HepG2 (cell line): ENCODE data around the gene MB21D2. TPM values are rescaled to one million over a fixed set of nuclear protein-coding genes. Genes with fewer than 3 reads are reported as not detected.
"Not testable (repeated sequence)": the region's sequence is repeated elsewhere in the genome, so short reads cannot be mapped to it uniquely, and the experiment has no call there.

Experiments
- ATAC-seq: fragments of 200-7000 bp; cut with Tn5 transposase; 3 replicates; pipeline ENCODE4 v1.9.1; 2020; ENCODE audit warnings: mild to moderate bottlenecking, moderate library complexity
- BruUV-seq: library from RNA; stranded (reverse); fragments of 400-500 nt; replicated peaks from 2 replicates; lab custom pipeline; 2021; lab: Mats Ljungman, UMichigan
- CTCF ChIA-PET: fragments of 300-600 bp; formaldehyde crosslinking; extraction: SDS; loops from one replicate; lab custom pipeline; 2021; ENCODE audit warnings: low total read pairs, inconsistent platforms, low intra/inter-chr PET ratio; lab: Yijun Ruan, JAX
- POLR2A ChIA-PET: fragments of 350-600 bp; sonication (Branson Sonifier 250); formaldehyde crosslinking; loops from one replicate; lab custom pipeline; 2020; ENCODE audit warnings: antibody characterized with exemption, inconsistent platforms; lab: Yijun Ruan, JAX
- DNase-seq: peaks from one replicate; pipeline ENCODE4 v3.0.0-alpha.2; 2015; ENCODE audit warnings: low spot score
- FAIRE-seq: peaks from 3 replicates; lab custom pipeline; 2011; peaks lifted over from hg19 to GRCh38; lab: Jason Lieb, UNC
- H2AFZ ChIP-seq: one replicate; pipeline ENCODE4 v1.6.1; 2011; ENCODE audit warnings: low read length, inconsistent platforms
- H3K27ac ChIP-seq: fragments of 300-600 bp; 3 replicates; pipeline ENCODE4 v1.8.0; 2011; ENCODE audit warnings: mixed run types, mild to moderate bottlenecking, mixed read lengths, low read length, inconsistent platforms; ENCODE audit not compliant: insufficient read depth; ENCODE audit errors: extremely low read length
- H3K27me3 ChIP-seq, 2 experiments: fragments of 200-600 bp in 1 of 2; 2 replicates in 1 of 2; 3 replicates in 1 of 2; pipeline versions ENCODE4 v1.6.0 to v1.8.0; 2011; ENCODE audit warnings: low read length in 2 of 2, mild to moderate bottlenecking in 2 of 2, moderate library complexity in 2 of 2, inconsistent platforms in 1 of 2; ENCODE audit not compliant: insufficient read depth in 2 of 2, control insufficient read depth in 1 of 2
- H3K36me3 ChIP-seq, 2 experiments: fragments of 200-600 bp in 1 of 2; replicated peaks in 1 of 2; 2 replicates in 1 of 2; 3 replicates in 1 of 2; pipeline versions ENCODE4 v1.5.1 to v1.8.0; 2011; ENCODE audit warnings: low read length in 2 of 2, inconsistent platforms in 1 of 2; ENCODE audit not compliant: insufficient read depth in 2 of 2, control insufficient read depth in 1 of 2
- H3K4me1 ChIP-seq: 2 replicates; pipeline ENCODE4 v1.5.1; 2012; ENCODE audit warnings: low read length, inconsistent platforms; ENCODE audit not compliant: insufficient read depth
- H3K4me2 ChIP-seq: 2 replicates; pipeline ENCODE4 v1.6.0; 2011; ENCODE audit warnings: low read depth, low read length, inconsistent platforms
- H3K4me3 ChIP-seq, 3 experiments: fragments of 200-600 bp in 1 of 3; sonication (generic), shearing (Covaris generic) in 1 of 3; replicated peaks in 1 of 3; 2 replicates each; pipeline ENCODE4 v1.5.1; 2011 to 2016; ENCODE audit warnings: low read length in 3 of 3, inconsistent platforms in 2 of 3, low read depth in 2 of 3, mild to moderate bottlenecking in 2 of 3, control low read depth in 1 of 3, mixed read lengths in 1 of 3; ENCODE audit not compliant: insufficient read depth in 1 of 3
- H3K79me2 ChIP-seq: one replicate; pipeline ENCODE4 v1.6.1; 2011; ENCODE audit warnings: low read length, inconsistent platforms; ENCODE audit not compliant: insufficient read depth
- H3K9ac ChIP-seq: 2 replicates; pipeline ENCODE4 v1.6.0; 2011; ENCODE audit warnings: mild to moderate bottlenecking, low read depth, low read length, inconsistent platforms; ENCODE audit not compliant: insufficient read depth
- H3K9me3 ChIP-seq: 2 replicates; pipeline ENCODE4 v1.5.1; 2012; ENCODE audit warnings: mild to moderate bottlenecking, low read length
- H4K20me1 ChIP-seq: 2 replicates; pipeline ENCODE4 v1.6.0; 2011; ENCODE audit warnings: inconsistent platforms, mild to moderate bottlenecking, low read length, moderate library complexity; ENCODE audit not compliant: insufficient read depth
- BCL6 ChIP-seq: IDR thresholded peaks from 2 replicates; pipeline ENCODE4 v1.6.1; 2016; ENCODE audit warnings: missing genetic modification reagents, missing compliant biosample characterization
- EEA1 ChIP-seq: sonication (generic); formaldehyde crosslinking; IDR thresholded peaks from 2 replicates; pipeline ENCODE4 v1.5.1; 2020; ENCODE audit warnings: mild to moderate bottlenecking, missing genetic modification reagents, borderline replicate concordance
- NFE2L2 ChIP-seq: fragments of 150-350 bp; IDR thresholded peaks from 2 replicates; pipeline ENCODE4 v1.6.1; 2014; ENCODE audit warnings: low read length
- RARA ChIP-seq: IDR thresholded peaks from 2 replicates; pipeline ENCODE4 v1.6.1; 2016; ENCODE audit warnings: missing genetic modification reagents, missing compliant biosample characterization
- TEAD2 ChIP-seq: sonication (generic); formaldehyde crosslinking; IDR thresholded peaks from 2 replicates; pipeline ENCODE4 v1.9.0; 2021; ENCODE audit warnings: missing genetic modification reagents
- ZMAT3 ChIP-seq: sonication (generic); formaldehyde crosslinking; conservative IDR thresholded peaks from 2 replicates; pipeline ENCODE4 v1.7.0; 2021; ENCODE audit warnings: missing genetic modification reagents
- ZNF256 ChIP-seq: sonication (generic); formaldehyde crosslinking; conservative IDR thresholded peaks from 2 replicates; pipeline ENCODE4 v1.4.0; 2020; ENCODE audit warnings: missing genetic modification reagents
- WGBS: methylation state at CpG from one replicate; pipeline ENCODE4 v1.1.6; 2017; ENCODE audit warnings: low lambda C conversion rate; 5-methylcytosine and 5-hydroxymethylcytosine counted together
- in situ Hi-C: cut with HindIII; loops from 2 replicates; pipeline ENCODE4 v1.10.0; 2017; ENCODE audit warnings: low pct_unique_long_range_greater_than_20kb; ENCODE audit not compliant: extremely low pct_ligation_motif_present
- intact Hi-C: fragments of 100-400 bp; cut with micrococcal nuclease; formaldehyde crosslinking; loops from one replicate; pipeline ENCODE4 v1.10.0; 2022; ENCODE audit not compliant: unreplicated experiment
- polyA plus RNA-seq, 8 experiments: library from polyadenylated mRNA; depleted of rRNA in 3 of 8; stranded (reverse) in 7 of 8; unstranded in 1 of 8; fragments of >200 nt; fragmentation: Illumina TruSeq in 4 of 8; extraction: Trizol in 4 of 8; gene quantifications; 2 replicates each; pipeline versions ENCODE4 v1.2.1 to v1.2.3, GENCODE V29; 2011 to 2016; ENCODE audit warnings: low read depth in 4 of 8, missing spikeins in 1 of 8, mixed read lengths in 1 of 8; ENCODE audit not compliant: insufficient read depth in 1 of 8
- total RNA-seq, 5 experiments: library from RNA; depleted of rRNA; stranded (reverse); fragments of >200 nt; fragmentation: Illumina TruSeq; extraction: Trizol; gene quantifications; 2 replicates each; pipeline ENCODE4 v1.2.3, GENCODE V29; 2016; ENCODE audit warnings: low read depth in 1 of 5
- TF ChIP-seq, protein P1 (sequence below): sonication (generic); formaldehyde crosslinking; IDR thresholded peaks from 2 replicates; pipeline ENCODE4 v1.5.0; 2020; ENCODE audit warnings: missing genetic modification reagents
- TF ChIP-seq, protein P2 (sequence below): sonication (generic); formaldehyde crosslinking; IDR thresholded peaks from 2 replicates; pipeline ENCODE4 v1.4.0; 2020; ENCODE audit warnings: missing genetic modification reagents

MB21D2 gene
- total and polyA plus RNA-seq, 2 of the 13 experiments (the other 11 are each of a cell fraction or from before 2014, with no cell fraction given), result 0.90 to 1.6 TPM

- TF ChIP-seq RARA (CRISPR knock-in tag) (peak; percentile 30; the same call in 1 of the 2 replicates), BCL6 (CRISPR knock-in tag) (peak; percentile 56; the same call in 1 of the 2 replicates), EEA1 (CRISPR knock-in tag) (no peak)
Measured at GRCh38 chr3:192850451-192850981, 67.1 kb downstream of the MB21D2 start (continued).

GRCh38 chr3:192849821-192850220 lies 67.8 kb downstream of the MB21D2 start:
- FAIRE-seq, H3K36me3 ChIP-seq, CTCF ChIA-PET, ATAC-seq, H3K9ac ChIP-seq, H3K4me3 ChIP-seq, DNase-seq, H3K9me3 ChIP-seq, in situ Hi-C loops, H3K79me2 ChIP-seq, H2AFZ ChIP-seq, H3K27me3 ChIP-seq, BruUV-seq, H3K27ac ChIP-seq, POLR2A ChIA-PET: not testable (repeated sequence)
- intact Hi-C loops, result loop anchor here (10.0 kb wide), 1 partner anchor 65 kb away; the partner anchor contains the start of gene MB21D2
- Histone ChIP-seq H3K4me2 (peak overlapping the region; percentile 60; the same call in 1 of the 2 replicates), H3K4me1 (peaks cover 28% of the 10 kb centered on the region), H4K20me1 (peaks cover 12% of the 10 kb centered on the region; the same call in 1 of the 2 replicates)
- 82% methylated on average over 9 of the region's 11 CpGs for WGBS

DNA sequence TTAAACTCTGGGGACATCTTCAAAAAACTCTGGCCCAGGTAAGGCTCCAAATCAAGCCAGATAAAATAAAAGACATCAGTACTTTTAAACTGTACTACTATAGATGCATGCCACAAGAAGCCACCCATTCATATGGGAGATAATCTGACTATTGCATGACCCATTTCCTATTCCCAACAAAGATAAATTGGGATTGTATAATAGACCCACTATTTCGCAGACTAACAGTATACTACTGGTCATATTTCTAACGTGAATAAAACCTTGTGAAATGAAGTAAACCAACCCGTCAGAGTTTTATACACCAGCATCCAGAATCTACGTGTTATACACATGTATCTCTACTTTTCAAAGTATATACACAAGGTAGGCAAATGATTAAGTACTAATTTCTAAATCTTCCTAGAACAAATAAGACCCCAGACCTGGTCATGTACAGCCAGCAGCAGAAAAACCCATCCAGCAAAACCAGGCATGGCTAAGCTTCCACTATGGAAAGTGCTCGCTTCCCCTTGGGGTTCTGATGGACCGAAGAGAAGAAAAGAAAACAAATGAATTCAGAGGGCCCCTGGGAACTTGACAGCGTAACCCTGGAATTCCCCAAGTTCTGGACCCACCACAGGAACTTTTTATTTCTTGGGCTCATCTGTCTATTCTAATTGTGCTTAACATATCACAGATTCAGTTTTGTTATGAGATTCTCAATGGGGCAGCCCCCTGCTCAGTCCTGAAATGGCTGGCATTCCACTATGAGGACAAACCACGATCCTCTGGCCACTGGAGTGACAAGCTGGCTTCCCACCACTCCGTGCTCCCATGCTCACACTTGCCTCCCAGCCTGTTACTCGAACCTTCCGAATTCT lies 69.1 kb downstream of the MB21D2 start:
- Histone ChIP-seq H3K9me3 (no peaks in the 10 kb centered on the region), H3K27ac (no peak overlapping the region), H2AFZ (no peak overlapping the region), H3K4me3 (no peak overlapping the region), H3K36me3 (no peaks in the 10 kb centered on the region), H3K27me3 (no peaks in the 10 kb centered on the region), H4K20me1 (peaks cover 12% of the 10 kb centered on the region; the same call in 1 of the 2 replicates), H3K4me1 (peaks cover 28% of the 10 kb centered on the region), H3K9ac (no peak overlapping the region), H3K4me2 (no peak overlapping the region), H3K79me2 (no peaks in the 10 kb centered on the region)
- no TSS peak for BruUV-seq
- no peak for ATAC-seq
- in situ Hi-C loops (no loop called here), intact Hi-C loops (no loop called here)
- TF ChIP-seq ZNF256 (CRISPR knock-in tag) (no peak), TEAD2 (CRISPR knock-in tag) (no peak), ZMAT3 (CRISPR knock-in tag) (no peak), NFE2L2 (no peak)
- TF ChIP-seq, protein P1, sequence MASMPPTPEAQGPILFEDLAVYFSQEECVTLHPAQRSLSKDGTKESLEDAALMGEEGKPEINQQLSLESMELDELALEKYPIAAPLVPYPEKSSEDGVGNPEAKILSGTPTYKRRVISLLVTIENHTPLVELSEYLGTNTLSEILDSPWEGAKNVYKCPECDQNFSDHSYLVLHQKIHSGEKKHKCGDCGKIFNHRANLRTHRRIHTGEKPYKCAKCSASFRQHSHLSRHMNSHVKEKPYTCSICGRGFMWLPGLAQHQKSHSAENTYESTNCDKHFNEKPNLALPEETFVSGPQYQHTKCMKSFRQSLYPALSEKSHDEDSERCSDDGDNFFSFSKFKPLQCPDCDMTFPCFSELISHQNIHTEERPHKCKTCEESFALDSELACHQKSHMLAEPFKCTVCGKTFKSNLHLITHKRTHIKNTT, result no peak
- TF ChIP-seq, protein P2, sequence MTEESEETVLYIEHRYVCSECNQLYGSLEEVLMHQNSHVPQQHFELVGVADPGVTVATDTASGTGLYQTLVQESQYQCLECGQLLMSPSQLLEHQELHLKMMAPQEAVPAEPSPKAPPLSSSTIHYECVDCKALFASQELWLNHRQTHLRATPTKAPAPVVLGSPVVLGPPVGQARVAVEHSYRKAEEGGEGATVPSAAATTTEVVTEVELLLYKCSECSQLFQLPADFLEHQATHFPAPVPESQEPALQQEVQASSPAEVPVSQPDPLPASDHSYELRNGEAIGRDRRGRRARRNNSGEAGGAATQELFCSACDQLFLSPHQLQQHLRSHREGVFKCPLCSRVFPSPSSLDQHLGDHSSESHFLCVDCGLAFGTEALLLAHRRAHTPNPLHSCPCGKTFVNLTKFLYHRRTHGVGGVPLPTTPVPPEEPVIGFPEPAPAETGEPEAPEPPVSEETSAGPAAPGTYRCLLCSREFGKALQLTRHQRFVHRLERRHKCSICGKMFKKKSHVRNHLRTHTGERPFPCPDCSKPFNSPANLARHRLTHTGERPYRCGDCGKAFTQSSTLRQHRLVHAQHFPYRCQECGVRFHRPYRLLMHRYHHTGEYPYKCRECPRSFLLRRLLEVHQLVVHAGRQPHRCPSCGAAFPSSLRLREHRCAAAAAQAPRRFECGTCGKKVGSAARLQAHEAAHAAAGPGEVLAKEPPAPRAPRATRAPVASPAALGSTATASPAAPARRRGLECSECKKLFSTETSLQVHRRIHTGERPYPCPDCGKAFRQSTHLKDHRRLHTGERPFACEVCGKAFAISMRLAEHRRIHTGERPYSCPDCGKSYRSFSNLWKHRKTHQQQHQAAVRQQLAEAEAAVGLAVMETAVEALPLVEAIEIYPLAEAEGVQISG (CRISPR knock-in tag), result no peak
- POLR2A ChIA-PET, result no interaction called here
- DNase-seq, result no peak
- CTCF ChIA-PET, result no interaction called here
- WGBS, result 88% methylated on average over 11 of the region's 11 CpGs
- FAIRE-seq, result no peak
